HEK293 (cell line): Measurements from ENCODE around the gene ETV7.

Source experiments
- CTCF ChIA-PET: fragments of 350-600 bp; formaldehyde crosslinking; extraction: SDS; loops from one replicate; lab custom pipeline; 2021; ENCODE audit warnings: antibody characterized with exemption; lab: Yijun Ruan, JAX
- POLR2A ChIA-PET: fragments of 300-600 bp; formaldehyde crosslinking; extraction: SDS; loops from one replicate; lab custom pipeline; 2020; ENCODE audit warnings: antibody characterized with exemption, inconsistent platforms; lab: Yijun Ruan, JAX
- H3K27ac ChIP-seq: fragments of 200-500 bp; sonication (Bioruptor generic); 2 replicates; pipeline ENCODE4 v1.5.1; 2014; ENCODE audit warnings: low read depth, low read length, control low read depth, inconsistent platforms; ENCODE audit errors: extremely low read depth
- H3K36me3 ChIP-seq, 2 experiments: fragments of 200-500 bp in 1 of 2; sonication (Bioruptor generic) in 1 of 2; 1 replicate in 1 of 2; 2 replicates in 1 of 2; pipeline ENCODE4 v1.5.1; 2014 to 2017; ENCODE audit warnings: inconsistent platforms in 2 of 2, low read length in 2 of 2; ENCODE audit not compliant: control insufficient read depth in 2 of 2, insufficient read depth in 1 of 2
- H3K4me1 ChIP-seq: fragments of 200-500 bp; sonication (Bioruptor generic); 2 replicates; pipeline ENCODE4 v1.5.1; 2014; ENCODE audit warnings: mild to moderate bottlenecking, low read length, inconsistent platforms; ENCODE audit not compliant: control insufficient read depth, insufficient read depth
- H3K4me3 ChIP-seq: 2 replicates; pipeline ENCODE4 v1.5.1; 2011; ENCODE audit warnings: low read depth, mild to moderate bottlenecking, control low read depth, low read length, moderate library complexity
- H3K9me3 ChIP-seq: fragments of 200-500 bp; sonication (Bioruptor generic); 2 replicates; pipeline ENCODE4 v1.5.1; 2014; ENCODE audit warnings: low read depth, low read length, inconsistent platforms; ENCODE audit not compliant: control insufficient read depth, insufficient read depth
- REPIN1 ChIP-seq: fragments of 450-650 bp; formaldehyde crosslinking; IDR thresholded peaks from 2 replicates; pipeline ENCODE4 v1.5.1; 2017; ENCODE audit warnings: missing biosample characterization, missing genetic modification characterization, low read depth
- SP3 ChIP-seq: fragments of 450-650 bp; formaldehyde crosslinking; IDR thresholded peaks from 2 replicates; pipeline ENCODE4 v1.5.1; 2016; ENCODE audit warnings: missing biosample characterization, missing genetic modification characterization
- WT1 ChIP-seq: fragments of 450-650 bp; formaldehyde crosslinking; IDR thresholded peaks from 2 replicates; pipeline ENCODE4 v1.5.1; 2016; ENCODE audit warnings: missing biosample characterization, missing genetic modification characterization
- ZBTB21 ChIP-seq: fragments of 450-650 bp; formaldehyde crosslinking; IDR thresholded peaks from 2 replicates; pipeline ENCODE4 v1.5.1; 2017; ENCODE audit warnings: missing biosample characterization, missing genetic modification characterization
- ZFP3 ChIP-seq: fragments of 450-650 bp; formaldehyde crosslinking; IDR thresholded peaks from 2 replicates; pipeline ENCODE4 v1.5.1; 2016; ENCODE audit warnings: low read depth, missing biosample characterization, missing genetic modification characterization
- ZNF157 ChIP-seq: fragments of 450-650 bp; formaldehyde crosslinking; IDR thresholded peaks from 2 replicates; pipeline ENCODE4 v1.5.1; 2016; ENCODE audit warnings: missing biosample characterization, missing genetic modification characterization
- ZNF174 ChIP-seq: fragments of 450-650 bp; formaldehyde crosslinking; IDR thresholded peaks from 2 replicates; pipeline ENCODE4 v1.5.0; 2017; ENCODE audit warnings: missing biosample characterization, mild to moderate bottlenecking, missing genetic modification characterization
- ZNF175 ChIP-seq: fragments of 450-650 bp; formaldehyde crosslinking; IDR thresholded peaks from 2 replicates; pipeline ENCODE4 v1.5.1; 2016; ENCODE audit warnings: missing biosample characterization, missing genetic modification characterization
- ZNF211 ChIP-seq: fragments of 450-650 bp; formaldehyde crosslinking; IDR thresholded peaks from 2 replicates; pipeline ENCODE4 v1.5.1; 2016; ENCODE audit warnings: low read depth, missing biosample characterization, missing genetic modification characterization
- ZNF335 ChIP-seq: fragments of 450-650 bp; formaldehyde crosslinking; conservative IDR thresholded peaks from 2 replicates; pipeline ENCODE4 v1.5.1; 2016; ENCODE audit warnings: missing biosample characterization, missing genetic modification characterization
- ZNF433 ChIP-seq: fragments of 450-650 bp; formaldehyde crosslinking; IDR thresholded peaks from 2 replicates; pipeline ENCODE4 v1.5.1; 2016; ENCODE audit warnings: missing biosample characterization, missing genetic modification characterization, low read depth
- ZNF571 ChIP-seq: fragments of 450-650 bp; formaldehyde crosslinking; IDR thresholded peaks from 2 replicates; pipeline ENCODE4 v1.5.0; 2017; ENCODE audit warnings: missing biosample characterization, missing genetic modification characterization
- ZNF776 ChIP-seq: fragments of 450-650 bp; formaldehyde crosslinking; IDR thresholded peaks from 2 replicates; pipeline ENCODE4 v1.5.0; 2017; ENCODE audit warnings: missing biosample characterization, missing genetic modification characterization, borderline replicate concordance
- ZSCAN16 ChIP-seq: fragments of 450-650 bp; formaldehyde crosslinking; IDR thresholded peaks from 2 replicates; pipeline ENCODE4 v1.5.1; 2016; ENCODE audit warnings: missing biosample characterization, missing genetic modification characterization
- TF ChIP-seq, protein P1 (sequence below): fragments of 450-650 bp; formaldehyde crosslinking; IDR thresholded peaks from 2 replicates; pipeline ENCODE4 v1.5.1; 2016; ENCODE audit warnings: missing biosample characterization, missing genetic modification characterization
- TF ChIP-seq, protein P2 (sequence below): fragments of 450-650 bp; formaldehyde crosslinking; IDR thresholded peaks from 2 replicates; pipeline ENCODE4 v1.5.1; 2017; ENCODE audit warnings: missing biosample characterization, mild to moderate bottlenecking, missing genetic modification characterization, moderate library complexity
- TF ChIP-seq, protein P3 (sequence below): fragments of 450-650 bp; formaldehyde crosslinking; IDR thresholded peaks from 2 replicates; pipeline ENCODE4 v1.5.1; 2017; ENCODE audit warnings: missing biosample characterization, missing genetic modification characterization
- TF ChIP-seq, protein P4 (sequence below): fragments of 450-650 bp; formaldehyde crosslinking; IDR thresholded peaks from 2 replicates; pipeline ENCODE4 v1.5.1; 2016; ENCODE audit warnings: missing biosample characterization, missing genetic modification characterization
- TF ChIP-seq, protein P5 (sequence below): fragments of 450-650 bp; formaldehyde crosslinking; optimal IDR thresholded peaks from 2 replicates; pipeline ENCODE3; 2016; ENCODE audit warnings: missing biosample characterization, mild to moderate bottlenecking, missing genetic modification characterization
- TF ChIP-seq, protein P6 (sequence below): fragments of 450-650 bp; formaldehyde crosslinking; IDR thresholded peaks from 2 replicates; pipeline ENCODE4 v1.5.1; 2016; ENCODE audit warnings: missing biosample characterization, missing genetic modification characterization, low read depth

Gene ETV7

DNA sequence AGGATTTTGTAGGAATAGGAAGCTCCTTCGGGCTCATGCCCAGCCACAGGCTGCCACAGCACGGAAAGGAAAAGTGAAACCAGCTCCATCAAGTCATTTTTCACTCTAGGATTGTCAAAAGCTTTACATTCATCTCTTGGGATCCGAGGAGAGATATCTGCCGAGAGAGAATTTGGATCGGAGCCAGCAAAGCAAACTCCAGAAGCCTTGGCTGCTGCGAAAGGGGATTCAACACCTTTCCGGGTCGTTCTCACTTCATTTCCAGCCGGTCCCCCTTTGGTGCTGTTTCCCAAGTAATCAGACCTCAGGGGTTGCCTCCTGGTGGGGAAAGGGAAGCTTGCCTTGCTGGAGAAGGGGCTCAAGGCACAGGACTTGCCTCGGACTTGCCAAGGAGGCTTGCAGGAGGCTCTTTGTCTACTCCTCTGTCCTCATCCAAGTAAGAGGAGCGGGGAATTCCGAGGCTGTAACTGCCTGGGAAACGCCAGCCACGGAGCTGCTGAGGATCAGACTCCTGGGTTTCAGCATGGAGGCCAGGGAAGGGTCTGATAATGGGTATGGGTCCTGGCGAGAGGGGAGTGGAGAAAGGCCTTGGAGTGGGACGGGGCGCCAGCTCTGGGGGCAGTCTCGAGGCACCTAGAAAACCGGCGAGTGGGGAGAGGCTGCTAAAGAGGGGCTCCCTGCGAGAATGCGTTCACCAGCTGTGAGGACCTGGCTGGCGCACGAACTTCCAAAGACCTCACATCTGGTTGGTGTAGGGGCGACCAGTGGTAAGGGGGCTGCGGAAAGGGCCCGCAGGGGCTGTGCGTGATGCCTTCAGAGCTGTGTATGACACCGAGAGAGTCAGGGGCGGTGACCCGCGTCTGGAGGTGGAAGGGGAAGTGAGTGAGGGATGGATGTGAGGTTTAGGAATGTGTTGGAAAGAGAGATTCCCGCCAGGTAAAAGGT is 702 bp downstream of the ETV7 start:
- no peak overlapping the region for H3K27ac ChIP-seq
- peaks cover 6% of the 10 kb centered on the region; the same call in 1 of the 2 replicates for H3K4me1 ChIP-seq
- ChIA-PET CTCF (interaction anchor here (0.6 to 1.4 kb wide), 5 partner anchors 18 to 377 kb away, joined by 3 to 8 read pairs (median 3); no protein-coding TSS in a partner anchor), POLR2A (no interaction called here)
- no peaks in the 10 kb centered on the region for H3K36me3 ChIP-seq
- H3K9me3 ChIP-seq, result no peaks in the 10 kb centered on the region
- peak overlapping the region; percentile 32 for H3K4me3 ChIP-seq
- TF ChIP-seq ZBTB21 (no peak), ZNF174 (tag by site-specific recombination) (no peak), ZNF433 (tag by site-specific recombination) (no peak), ZNF571 (tag by site-specific recombination) (no peak), WT1 (tag by site-specific recombination) (no peak), ZNF175 (tag by site-specific recombination) (no peak), SP3 (tag by site-specific recombination) (no peak), ZNF211 (tag by site-specific recombination) (no peak)
- TF ChIP-seq, protein P1, sequence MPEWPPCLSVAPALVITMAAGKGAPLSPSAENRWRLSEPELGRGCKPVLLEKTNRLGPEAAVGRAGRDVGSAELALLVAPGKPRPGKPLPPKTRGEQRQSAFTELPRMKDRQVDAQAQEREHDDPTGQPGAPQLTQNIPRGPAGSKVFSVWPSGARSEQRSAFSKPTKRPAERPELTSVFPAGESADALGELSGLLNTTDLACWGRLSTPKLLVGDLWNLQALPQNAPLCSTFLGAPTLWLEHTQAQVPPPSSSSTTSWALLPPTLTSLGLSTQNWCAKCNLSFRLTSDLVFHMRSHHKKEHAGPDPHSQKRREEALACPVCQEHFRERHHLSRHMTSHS (tag by site-specific recombination), result no peak
- TF ChIP-seq, protein P2, sequence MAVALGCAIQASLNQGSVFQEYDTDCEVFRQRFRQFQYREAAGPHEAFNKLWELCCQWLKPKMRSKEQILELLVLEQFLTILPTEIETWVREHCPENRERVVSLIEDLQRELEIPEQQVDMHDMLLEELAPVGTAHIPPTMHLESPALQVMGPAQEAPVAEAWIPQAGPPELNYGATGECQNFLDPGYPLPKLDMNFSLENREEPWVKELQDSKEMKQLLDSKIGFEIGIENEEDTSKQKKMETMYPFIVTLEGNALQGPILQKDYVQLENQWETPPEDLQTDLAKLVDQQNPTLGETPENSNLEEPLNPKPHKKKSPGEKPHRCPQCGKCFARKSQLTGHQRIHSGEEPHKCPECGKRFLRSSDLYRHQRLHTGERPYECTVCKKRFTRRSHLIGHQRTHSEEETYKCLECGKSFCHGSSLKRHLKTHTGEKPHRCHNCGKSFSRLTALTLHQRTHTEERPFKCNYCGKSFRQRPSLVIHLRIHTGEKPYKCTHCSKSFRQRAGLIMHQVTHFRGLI, result no peak
- TF ChIP-seq, protein P3, sequence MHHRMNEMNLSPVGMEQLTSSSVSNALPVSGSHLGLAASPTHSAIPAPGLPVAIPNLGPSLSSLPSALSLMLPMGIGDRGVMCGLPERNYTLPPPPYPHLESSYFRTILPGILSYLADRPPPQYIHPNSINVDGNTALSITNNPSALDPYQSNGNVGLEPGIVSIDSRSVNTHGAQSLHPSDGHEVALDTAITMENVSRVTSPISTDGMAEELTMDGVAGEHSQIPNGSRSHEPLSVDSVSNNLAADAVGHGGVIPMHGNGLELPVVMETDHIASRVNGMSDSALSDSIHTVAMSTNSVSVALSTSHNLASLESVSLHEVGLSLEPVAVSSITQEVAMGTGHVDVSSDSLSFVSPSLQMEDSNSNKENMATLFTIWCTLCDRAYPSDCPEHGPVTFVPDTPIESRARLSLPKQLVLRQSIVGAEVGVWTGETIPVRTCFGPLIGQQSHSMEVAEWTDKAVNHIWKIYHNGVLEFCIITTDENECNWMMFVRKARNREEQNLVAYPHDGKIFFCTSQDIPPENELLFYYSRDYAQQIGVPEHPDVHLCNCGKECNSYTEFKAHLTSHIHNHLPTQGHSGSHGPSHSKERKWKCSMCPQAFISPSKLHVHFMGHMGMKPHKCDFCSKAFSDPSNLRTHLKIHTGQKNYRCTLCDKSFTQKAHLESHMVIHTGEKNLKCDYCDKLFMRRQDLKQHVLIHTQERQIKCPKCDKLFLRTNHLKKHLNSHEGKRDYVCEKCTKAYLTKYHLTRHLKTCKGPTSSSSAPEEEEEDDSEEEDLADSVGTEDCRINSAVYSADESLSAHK (tag by site-specific recombination), result no peak
- TF ChIP-seq, protein P4, sequence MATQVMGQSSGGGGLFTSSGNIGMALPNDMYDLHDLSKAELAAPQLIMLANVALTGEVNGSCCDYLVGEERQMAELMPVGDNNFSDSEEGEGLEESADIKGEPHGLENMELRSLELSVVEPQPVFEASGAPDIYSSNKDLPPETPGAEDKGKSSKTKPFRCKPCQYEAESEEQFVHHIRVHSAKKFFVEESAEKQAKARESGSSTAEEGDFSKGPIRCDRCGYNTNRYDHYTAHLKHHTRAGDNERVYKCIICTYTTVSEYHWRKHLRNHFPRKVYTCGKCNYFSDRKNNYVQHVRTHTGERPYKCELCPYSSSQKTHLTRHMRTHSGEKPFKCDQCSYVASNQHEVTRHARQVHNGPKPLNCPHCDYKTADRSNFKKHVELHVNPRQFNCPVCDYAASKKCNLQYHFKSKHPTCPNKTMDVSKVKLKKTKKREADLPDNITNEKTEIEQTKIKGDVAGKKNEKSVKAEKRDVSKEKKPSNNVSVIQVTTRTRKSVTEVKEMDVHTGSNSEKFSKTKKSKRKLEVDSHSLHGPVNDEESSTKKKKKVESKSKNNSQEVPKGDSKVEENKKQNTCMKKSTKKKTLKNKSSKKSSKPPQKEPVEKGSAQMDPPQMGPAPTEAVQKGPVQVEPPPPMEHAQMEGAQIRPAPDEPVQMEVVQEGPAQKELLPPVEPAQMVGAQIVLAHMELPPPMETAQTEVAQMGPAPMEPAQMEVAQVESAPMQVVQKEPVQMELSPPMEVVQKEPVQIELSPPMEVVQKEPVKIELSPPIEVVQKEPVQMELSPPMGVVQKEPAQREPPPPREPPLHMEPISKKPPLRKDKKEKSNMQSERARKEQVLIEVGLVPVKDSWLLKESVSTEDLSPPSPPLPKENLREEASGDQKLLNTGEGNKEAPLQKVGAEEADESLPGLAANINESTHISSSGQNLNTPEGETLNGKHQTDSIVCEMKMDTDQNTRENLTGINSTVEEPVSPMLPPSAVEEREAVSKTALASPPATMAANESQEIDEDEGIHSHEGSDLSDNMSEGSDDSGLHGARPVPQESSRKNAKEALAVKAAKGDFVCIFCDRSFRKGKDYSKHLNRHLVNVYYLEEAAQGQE (tag by site-specific recombination), result no peak

DNA sequence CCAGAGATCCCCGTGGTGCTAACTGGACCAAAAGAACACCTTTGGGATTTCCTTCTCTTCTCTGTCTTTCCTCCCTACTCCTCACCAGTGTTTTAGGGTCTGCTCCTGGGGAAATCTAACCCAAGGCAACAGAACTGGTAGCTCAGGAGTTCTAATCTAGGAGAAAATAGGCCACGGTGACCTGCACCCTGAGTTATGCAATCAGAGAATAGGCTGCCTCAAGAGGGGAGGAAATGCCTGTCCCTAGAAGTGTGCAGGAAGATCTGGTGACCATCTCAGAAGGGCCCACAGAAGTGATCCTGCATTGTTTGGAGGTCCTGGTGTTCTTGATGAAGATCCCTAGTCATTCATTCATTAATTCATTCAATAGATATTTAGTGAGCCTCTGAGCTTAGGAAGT is 3.4 kb downstream of the ETV7 start:
- CTCF ChIA-PET, result interaction anchor here (0.8 kb wide), 1 partner anchor 37 kb away, joined by 3 read pairs; no protein-coding TSS in a partner anchor
- Histone ChIP-seq H3K9me3 (no peaks in the 10 kb centered on the region), H3K27ac (no peak overlapping the region), H3K36me3 (no peaks in the 10 kb centered on the region), H3K4me3 (no peak overlapping the region), H3K4me1 (peaks cover 6% of the 10 kb centered on the region; the same call in 1 of the 2 replicates)
- POLR2A ChIA-PET, result no interaction called here
- TF ChIP-seq, protein P5, sequence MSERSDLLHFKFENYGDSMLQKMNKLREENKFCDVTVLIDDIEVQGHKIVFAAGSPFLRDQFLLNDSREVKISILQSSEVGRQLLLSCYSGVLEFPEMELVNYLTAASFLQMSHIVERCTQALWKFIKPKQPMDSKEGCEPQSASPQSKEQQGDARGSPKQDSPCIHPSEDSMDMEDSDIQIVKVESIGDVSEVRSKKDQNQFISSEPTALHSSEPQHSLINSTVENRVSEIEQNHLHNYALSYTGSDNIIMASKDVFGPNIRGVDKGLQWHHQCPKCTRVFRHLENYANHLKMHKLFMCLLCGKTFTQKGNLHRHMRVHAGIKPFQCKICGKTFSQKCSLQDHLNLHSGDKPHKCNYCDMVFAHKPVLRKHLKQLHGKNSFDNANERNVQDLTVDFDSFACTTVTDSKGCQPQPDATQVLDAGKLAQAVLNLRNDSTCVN, result no peak
- TF ChIP-seq ZBTB21, result no peak
- TF ChIP-seq SP3 (tag by site-specific recombination), result no peak
- TF ChIP-seq ZNF776 (tag by site-specific recombination), result no peak
- no peak for TF ChIP-seq ZNF335
- TF ChIP-seq ZFP3 (tag by site-specific recombination), result no peak
- no peak for TF ChIP-seq ZSCAN16 (tag by site-specific recombination)
- no peak for TF ChIP-seq ZNF157 (tag by site-specific recombination)
- TF ChIP-seq REPIN1 (tag by site-specific recombination), result no peak
- TF ChIP-seq, protein P2, result no peak
- TF ChIP-seq, protein P6, sequence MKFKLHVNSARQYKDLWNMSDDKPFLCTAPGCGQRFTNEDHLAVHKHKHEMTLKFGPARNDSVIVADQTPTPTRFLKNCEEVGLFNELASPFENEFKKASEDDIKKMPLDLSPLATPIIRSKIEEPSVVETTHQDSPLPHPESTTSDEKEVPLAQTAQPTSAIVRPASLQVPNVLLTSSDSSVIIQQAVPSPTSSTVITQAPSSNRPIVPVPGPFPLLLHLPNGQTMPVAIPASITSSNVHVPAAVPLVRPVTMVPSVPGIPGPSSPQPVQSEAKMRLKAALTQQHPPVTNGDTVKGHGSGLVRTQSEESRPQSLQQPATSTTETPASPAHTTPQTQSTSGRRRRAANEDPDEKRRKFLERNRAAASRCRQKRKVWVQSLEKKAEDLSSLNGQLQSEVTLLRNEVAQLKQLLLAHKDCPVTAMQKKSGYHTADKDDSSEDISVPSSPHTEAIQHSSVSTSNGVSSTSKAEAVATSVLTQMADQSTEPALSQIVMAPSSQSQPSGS (tag by site-specific recombination), result no peak
